Subcutaneous abdominal adipose tissue (tissue), 5 donors: Measurements from ENCODE around the gene ERCC4.

Experiments
- H3K27ac ChIP-seq: one replicate; pipeline ENCODE4 v1.7.0; 2013; ENCODE audit warnings: low read depth, mild to moderate bottlenecking, inconsistent platforms, low read length, moderate library complexity
- H3K27me3 ChIP-seq, 5 donors: one replicate each; pipeline ENCODE4 v1.7.0; 2013; ENCODE audit warnings: low read length in 5 of 5, inconsistent platforms in 1 of 5; ENCODE audit not compliant: control insufficient read depth in 5 of 5, insufficient read depth in 4 of 5
- H3K36me3 ChIP-seq, 5 donors: one replicate each; pipeline ENCODE4 v1.7.0; 2013; ENCODE audit warnings: low read length in 5 of 5; ENCODE audit not compliant: control insufficient read depth in 5 of 5, insufficient read depth in 5 of 5
- H3K4me1 ChIP-seq, 5 donors: one replicate each; pipeline ENCODE4 v1.7.0; 2013; ENCODE audit warnings: low read length in 5 of 5, mild to moderate bottlenecking in 3 of 5, moderate library complexity in 1 of 5; ENCODE audit not compliant: control insufficient read depth in 5 of 5, insufficient read depth in 5 of 5
- H3K4me3 ChIP-seq, 5 donors: one replicate each; pipeline ENCODE4 v1.7.0; 2013; ENCODE audit warnings: low read length in 5 of 5, low read depth in 1 of 5
- H3K9ac ChIP-seq, 5 donors: one replicate each; pipeline ENCODE4 v1.7.0; 2013; ENCODE audit warnings: low read length in 5 of 5, mild to moderate bottlenecking in 4 of 5, moderate library complexity in 3 of 5
- H3K9me3 ChIP-seq, 5 donors: one replicate each; pipeline ENCODE4 v1.7.0; 2013; ENCODE audit warnings: low read length in 5 of 5; ENCODE audit not compliant: control insufficient read depth in 5 of 5
- donor health status: healthy.
- donor health status: healthy.
- donor health status: healthy.
- donor health status: healthy.
- donor health status: healthy.

ERCC4 gene

DNA sequence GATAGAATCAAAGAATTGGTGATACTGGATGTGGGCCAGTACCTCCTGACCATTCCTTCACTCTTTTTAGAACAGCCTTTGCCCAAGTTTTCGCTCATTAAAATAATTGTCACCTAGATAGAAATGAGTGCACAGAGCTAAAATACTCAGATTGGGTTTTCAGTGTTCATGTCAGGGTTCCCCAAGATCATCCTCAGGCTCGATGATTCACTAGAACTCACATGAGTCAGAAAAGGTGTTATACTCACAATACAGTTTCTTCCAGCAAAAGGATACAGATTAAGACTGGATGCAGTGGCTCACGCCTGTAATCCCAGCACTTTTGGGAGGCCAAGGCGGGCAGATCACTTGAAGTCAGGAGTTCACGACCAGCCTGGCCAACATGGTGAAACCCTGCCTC is 19.9 kb downstream of the ERCC4 start:
- Histone ChIP-seq H3K27me3 (no peaks in the 10 kb centered on the region), H3K9ac (no peak overlapping the region), H3K27ac (no peak overlapping the region), H3K4me1 (peaks cover 2 to 32% (median 12%) of the 10 kb centered on the region in 5 donors), H3K9me3 (no peaks in the 10 kb centered on the region), H3K4me3 (no peak overlapping the region), H3K36me3 (peaks cover 9 to 25% (median 15%) of the 10 kb centered on the region in 5 donors)

DNA sequence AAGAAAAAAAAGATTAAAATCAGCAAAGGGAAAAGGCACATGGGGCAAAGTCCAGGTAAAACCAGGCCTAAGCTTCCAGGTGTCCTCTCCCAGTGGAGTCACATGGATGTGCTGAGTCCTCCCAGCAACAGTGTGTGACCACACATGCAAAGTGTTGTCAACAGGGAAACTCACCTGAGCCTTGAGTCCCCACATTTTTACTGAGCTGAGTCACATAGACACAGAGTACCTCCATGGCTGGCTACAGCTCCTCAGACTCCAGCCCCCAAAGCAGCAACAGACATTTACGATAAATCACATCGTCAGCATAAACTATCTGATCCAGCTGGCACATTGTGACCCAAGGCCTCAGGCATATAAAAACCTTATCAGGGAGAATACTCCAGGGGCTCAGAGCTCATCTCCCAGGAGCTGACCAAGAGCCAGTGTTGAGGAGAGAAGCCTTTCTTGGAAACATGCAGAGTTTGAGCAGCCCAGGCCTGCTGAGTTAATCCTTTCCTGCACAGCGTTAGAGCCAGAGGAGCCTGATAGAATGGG is 20.5 kb downstream of the ERCC4 start:
- Histone ChIP-seq H3K36me3 (peaks cover 6 to 26% (median 19%) of the 10 kb centered on the region in 5 donors), H3K27ac (no peak overlapping the region), H3K4me1 (peaks cover 2 to 32% (median 12%) of the 10 kb centered on the region in 5 donors), H3K27me3 (no peaks in the 10 kb centered on the region), H3K4me3 (no peak overlapping the region), H3K9ac (peak overlapping the region in 1 of 5 donors; percentile 21), H3K9me3 (no peaks in the 10 kb centered on the region)

DNA sequence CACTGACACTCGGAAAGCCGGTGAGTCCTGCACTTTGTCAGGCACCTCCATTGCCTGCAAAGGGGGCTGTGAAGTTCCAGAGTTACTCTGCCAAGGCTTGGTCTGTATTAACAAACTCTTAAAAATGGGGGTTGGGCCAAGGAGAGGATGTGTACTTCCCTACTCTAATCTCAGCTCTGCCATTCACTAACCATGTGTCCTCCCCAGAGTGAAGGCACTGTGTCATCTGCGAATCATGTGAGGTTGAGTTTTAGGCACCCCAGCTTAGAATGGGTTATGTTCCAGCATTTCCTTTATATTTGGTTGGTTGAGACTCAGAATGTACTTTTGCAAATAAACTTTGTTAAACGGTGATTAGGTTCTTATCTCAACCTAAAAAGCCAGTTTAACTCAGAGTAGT is 24.9 kb downstream of the ERCC4 start:
- Histone ChIP-seq H3K27me3 (no peaks in the 10 kb centered on the region), H3K9me3 (no peaks in the 10 kb centered on the region), H3K27ac (no peak overlapping the region), H3K4me3 (no peak overlapping the region), H3K9ac (no peak overlapping the region), H3K4me1 (peaks cover 0 to 8% (median 5%) of the 10 kb centered on the region in 5 donors), H3K36me3 (peaks cover 20 to 46% (median 37%) of the 10 kb centered on the region in 5 donors)

DNA sequence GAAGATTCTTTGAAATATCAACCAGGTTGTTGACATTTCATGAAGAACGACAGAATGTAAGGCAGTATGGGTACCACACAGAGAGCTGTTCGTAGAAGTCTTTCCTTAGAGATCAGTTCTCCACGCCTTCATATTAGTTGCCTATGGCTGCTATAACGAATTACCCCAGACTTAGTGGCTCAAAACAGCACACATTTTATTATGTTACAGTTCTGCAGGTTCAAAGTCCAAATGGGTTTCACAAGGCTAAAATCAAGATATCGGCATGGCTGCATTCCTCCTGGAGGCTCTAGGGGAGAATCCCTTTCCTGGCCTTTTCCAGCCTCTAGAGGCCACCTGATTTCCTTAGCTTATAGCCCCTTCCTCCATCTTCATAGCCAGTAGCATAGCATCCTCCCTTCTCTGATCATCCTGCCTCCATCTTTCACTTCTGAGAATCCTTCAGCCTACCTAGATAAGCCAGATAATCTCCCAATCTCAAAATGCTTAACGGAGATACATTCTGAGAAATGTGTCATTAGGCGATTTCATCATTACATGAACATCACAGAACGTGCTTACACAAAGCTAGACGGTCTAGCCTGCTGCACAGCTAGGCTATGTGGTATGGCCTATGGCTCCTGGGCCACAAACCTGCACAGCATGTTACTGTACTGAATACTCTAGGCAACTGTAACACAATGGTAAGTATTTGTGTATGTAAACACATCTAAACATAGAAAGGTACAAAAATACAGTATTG is 26.0 kb downstream of the ERCC4 start:
- no peak overlapping the region for H3K27ac ChIP-seq
- H3K9ac ChIP-seq: no peak overlapping the region
- H3K4me1 ChIP-seq: no peaks in the 10 kb centered on the region
- peaks cover 20 to 46% (median 37%) of the 10 kb centered on the region in 5 donors for H3K36me3 ChIP-seq
- H3K4me3 ChIP-seq: no peak overlapping the region
- no peaks in the 10 kb centered on the region for H3K27me3 ChIP-seq
- H3K9me3 ChIP-seq: no peaks in the 10 kb centered on the region

DNA sequence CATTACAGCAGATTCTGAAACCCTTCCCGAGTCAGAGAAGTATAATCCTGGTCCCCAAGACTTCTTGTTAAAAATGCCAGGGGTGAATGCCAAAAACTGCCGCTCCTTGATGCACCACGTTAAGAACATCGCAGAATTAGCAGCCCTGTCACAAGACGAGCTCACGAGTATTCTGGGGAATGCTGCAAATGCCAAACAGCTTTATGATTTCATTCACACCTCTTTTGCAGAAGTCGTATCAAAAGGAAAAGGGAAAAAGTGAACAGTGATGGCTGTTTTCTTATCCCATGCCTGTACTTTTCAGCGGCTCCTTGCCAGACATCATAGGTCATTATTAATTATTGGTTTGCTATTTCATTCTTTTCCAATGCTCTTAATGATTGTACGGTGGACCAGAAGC is 28.1 kb downstream of the ERCC4 start:
- Histone ChIP-seq H3K9ac (no peak overlapping the region), H3K9me3 (no peaks in the 10 kb centered on the region), H3K27ac (no peak overlapping the region), H3K4me1 (peaks cover 0 to 6% (median 0%) of the 10 kb centered on the region in 5 donors), H3K36me3 (peaks cover 20 to 46% (median 37%) of the 10 kb centered on the region in 5 donors), H3K4me3 (no peak overlapping the region), H3K27me3 (no peaks in the 10 kb centered on the region)

DNA sequence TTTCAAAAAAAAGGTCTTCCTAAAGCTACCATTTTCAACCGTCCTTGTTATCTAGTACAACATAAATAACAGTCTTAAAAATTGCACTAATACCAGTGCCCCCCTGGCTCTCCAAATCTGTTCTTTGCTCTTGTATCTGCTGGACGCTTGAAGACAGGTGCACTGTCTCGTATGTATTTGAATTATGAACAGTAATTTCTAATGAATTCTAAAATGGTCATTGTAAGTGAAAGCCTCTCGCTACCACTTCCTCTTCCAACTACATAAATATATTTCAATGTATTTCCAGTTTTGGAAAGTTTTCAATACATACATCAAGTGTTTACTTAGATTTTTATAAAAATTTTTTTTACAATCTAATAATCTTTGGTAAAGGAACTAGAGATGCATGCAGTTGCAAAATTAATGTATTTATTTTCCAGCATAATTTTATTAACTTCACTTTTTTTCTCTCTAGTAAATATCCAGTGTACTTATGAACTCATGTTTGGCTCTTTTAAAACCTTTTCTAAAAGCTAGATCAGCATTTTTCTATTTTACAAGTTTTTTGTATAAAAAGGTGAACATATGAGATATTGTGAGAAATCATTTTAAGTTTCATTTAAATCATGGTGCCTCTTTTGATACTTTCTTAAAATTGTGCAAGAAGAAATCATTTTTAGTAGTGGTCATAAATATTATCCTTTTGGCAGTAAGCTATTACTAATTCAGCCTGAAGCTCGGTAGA is 31.0 kb downstream of the ERCC4 start:
- Histone ChIP-seq H3K4me1 (peaks cover 0 to 6% (median 0%) of the 10 kb centered on the region in 5 donors), H3K9me3 (no peaks in the 10 kb centered on the region), H3K36me3 (peaks cover 13 to 31% (median 28%) of the 10 kb centered on the region in 5 donors), H3K27me3 (no peaks in the 10 kb centered on the region), H3K4me3 (no peak overlapping the region), H3K27ac (no peak overlapping the region), H3K9ac (no peak overlapping the region)

DNA sequence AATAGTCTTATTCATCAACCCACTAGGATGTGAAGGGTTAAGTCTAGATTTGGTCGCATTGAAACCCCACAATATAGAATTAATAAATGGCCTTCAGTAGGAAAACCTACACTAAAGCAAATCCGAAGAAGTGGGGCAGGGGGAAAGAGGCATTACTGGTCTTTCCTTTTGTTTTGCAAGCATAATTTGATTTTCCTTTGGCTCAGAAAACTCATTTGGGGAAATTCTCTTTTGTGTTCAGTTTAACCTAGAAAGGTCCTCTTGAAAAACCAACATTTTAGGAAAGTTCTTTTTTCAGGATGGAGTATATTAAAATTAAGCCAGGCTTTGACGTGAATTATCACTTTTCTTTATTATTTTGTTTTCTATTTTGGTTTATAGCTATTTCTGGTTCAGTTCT is 31.7 kb downstream of the ERCC4 start:
- Histone ChIP-seq H3K36me3 (peaks cover 8 to 25% (median 22%) of the 10 kb centered on the region in 5 donors), H3K4me1 (peaks cover 0 to 11% (median 4%) of the 10 kb centered on the region in 5 donors), H3K4me3 (no peak overlapping the region), H3K9me3 (no peaks in the 10 kb centered on the region), H3K27ac (no peak overlapping the region), H3K27me3 (no peaks in the 10 kb centered on the region), H3K9ac (no peak overlapping the region)

DNA sequence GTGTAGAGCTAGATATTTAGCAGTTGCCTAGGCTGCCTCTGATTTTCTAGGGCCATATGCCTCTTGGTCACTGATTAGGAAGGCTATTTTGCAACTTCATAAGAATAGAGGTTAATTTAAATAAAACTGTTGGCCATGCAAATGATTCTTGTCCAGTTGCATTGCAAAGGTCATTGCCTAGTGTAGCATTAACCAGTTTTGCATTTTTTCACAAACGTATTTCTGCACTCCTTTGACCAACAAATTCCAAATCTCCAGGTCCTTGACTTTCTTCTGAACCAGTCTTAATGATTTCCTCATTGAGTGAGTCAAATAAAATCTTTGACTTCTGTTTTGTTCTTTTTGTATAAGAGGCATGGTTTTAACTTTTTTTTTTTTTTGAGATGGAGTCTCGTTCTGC is 33.5 kb downstream of the ERCC4 start:
- no peaks in the 10 kb centered on the region for H3K9me3 ChIP-seq
- no peak overlapping the region for H3K9ac ChIP-seq
- H3K27ac ChIP-seq: no peak overlapping the region
- no peaks in the 10 kb centered on the region for H3K27me3 ChIP-seq
- H3K36me3 ChIP-seq: peaks cover 4 to 8% (median 5%) of the 10 kb centered on the region in 5 donors
- H3K4me1 ChIP-seq: peaks cover 4 to 27% (median 19%) of the 10 kb centered on the region in 5 donors
- no peak overlapping the region for H3K4me3 ChIP-seq

DNA sequence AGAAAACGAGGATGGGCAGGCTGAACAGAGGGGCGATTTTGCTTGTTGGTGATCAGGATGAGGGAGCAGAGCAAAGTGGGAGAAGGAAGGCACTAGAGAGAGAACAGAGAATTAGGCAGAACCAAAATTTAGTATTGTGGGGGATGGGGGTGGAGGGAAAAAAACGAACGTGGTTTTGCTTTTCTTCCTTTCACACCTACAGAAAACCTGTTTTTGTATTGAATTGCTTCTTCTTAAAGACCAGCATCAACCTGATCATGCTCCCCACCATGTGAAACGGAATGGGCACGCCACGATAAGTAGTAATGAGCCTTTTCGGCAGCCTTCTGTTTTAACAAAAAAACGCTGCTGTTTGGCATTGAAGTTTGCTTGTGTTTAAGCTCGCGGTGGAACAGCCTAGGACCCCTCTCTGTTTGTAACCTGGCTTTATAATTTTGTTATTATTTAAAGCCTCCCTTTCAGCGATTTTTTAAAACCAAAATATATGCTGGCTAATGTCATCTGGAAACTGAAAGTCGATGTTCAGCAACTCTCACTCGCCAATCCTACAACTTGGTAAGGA is 36.8 kb downstream of the ERCC4 start:
- Histone ChIP-seq H3K9ac (peak overlapping the region; percentile 31 to 86 (median 56)), H3K4me3 (peak overlapping the region; percentile 41 to 69 (median 59)), H3K36me3 (no peaks in the 10 kb centered on the region), H3K27ac (peak overlapping the region; percentile 99), H3K9me3 (no peaks in the 10 kb centered on the region), H3K4me1 (peaks cover 4 to 33% (median 23%) of the 10 kb centered on the region in 5 donors), H3K27me3 (no peaks in the 10 kb centered on the region)
